ENCODE measurements around the gene PRPF19.

GRCh38 chr11:60939855-60940254, 33.5 kb upstream of the PRPF19 start:
- TF ChIP-seq CTCF (IDR thresholded peaks at IDR 0.05; ENCODE audit: insufficient read depth, low read depth, low read length): no peak
- no peak for TF ChIP-seq EZH2 (IDR thresholded peaks at IDR 0.05; ENCODE audit: insufficient read depth, low read length)

Data from astrocyte (in vitro differentiated cells and primary cell).